Smooth muscle cell (in vitro differentiated cells): ENCODE measurements around the gene INCENP. TPM values are rescaled to one million over a fixed set of nuclear protein-coding genes. Genes with fewer than 3 reads are reported as not detected.

Source experiments
- DNase-seq: peaks from one replicate; lab custom pipeline; 2025; ENCODE audit not compliant: unreplicated experiment; lab: John Stamatoyannopoulos, UW
- H2AFZ ChIP-seq: fragments of 200-600 bp; sonication (generic); 2 replicates; pipeline ENCODE4 v1.6.0; 2016; ENCODE audit warnings: antibody characterized with exemption, low read depth, mild to moderate bottlenecking
- H3F3A ChIP-seq: fragments of 200-600 bp; sonication (generic); 2 replicates; pipeline ENCODE4 v1.6.0; 2017; ENCODE audit warnings: antibody characterized with exemption, low read depth
- H3K27ac ChIP-seq: fragments of 200-600 bp; sonication (generic); 2 replicates; pipeline ENCODE4 v1.5.1; 2016; ENCODE audit warnings: low read depth, mild to moderate bottlenecking
- H3K27me3 ChIP-seq: fragments of 200-600 bp; sonication (generic); 2 replicates; pipeline ENCODE4 v1.6.1; 2016; ENCODE audit warnings: low read depth, mild to moderate bottlenecking
- H3K36me3 ChIP-seq: fragments of 200-600 bp; sonication (generic); 2 replicates; pipeline ENCODE4 v1.5.1; 2016; ENCODE audit warnings: low read depth
- H3K4me1 ChIP-seq: fragments of 200-600 bp; sonication (generic); 2 replicates; pipeline ENCODE4 v1.5.1; 2016; ENCODE audit warnings: low read depth
- H3K4me2 ChIP-seq: fragments of 200-600 bp; sonication (generic); 2 replicates; pipeline ENCODE4 v1.6.0; 2016; ENCODE audit warnings: mild to moderate bottlenecking
- H3K4me3 ChIP-seq: fragments of 200-600 bp; sonication (generic); 2 replicates; pipeline ENCODE4 v1.5.1; 2016; ENCODE audit warnings: mild to moderate bottlenecking
- H3K79me2 ChIP-seq: fragments of 200-600 bp; sonication (generic); 2 replicates; pipeline ENCODE4 v1.6.0; 2016; ENCODE audit warnings: low read depth, mild to moderate bottlenecking
- H3K9ac ChIP-seq: fragments of 200-600 bp; sonication (generic); 2 replicates; pipeline ENCODE4 v1.6.0; 2016; ENCODE audit warnings: low read depth
- H3K9me3 ChIP-seq: fragments of 200-600 bp; sonication (generic); replicated peaks from 2 replicates; pipeline ENCODE4 v1.5.1; 2016; ENCODE audit warnings: low read depth
- H4K20me1 ChIP-seq: fragments of 200-600 bp; sonication (generic); 2 replicates; pipeline ENCODE4 v1.6.0; 2016; ENCODE audit warnings: low read depth
- WGBS: methylation state at CpG from one replicate; pipeline ENCODE4 v1.1.7; 2016; ENCODE audit warnings: low lambda C conversion rate; 5-methylcytosine and 5-hydroxymethylcytosine counted together
- polyA plus RNA-seq: library from polyadenylated mRNA; unstranded; fragments of >200 nt; fragmentation: Nextera tagmentation; extraction: Ambion mirVana; gene quantifications from 2 replicates; pipeline ENCODE4 v1.2.1, GENCODE V29; 2016
- total RNA-seq: library from RNA; depleted of rRNA; stranded (reverse); fragments of >200 nt; gene quantifications from 2 replicates; pipeline ENCODE4 v1.2.3, GENCODE V29; 2014
- TF ChIP-seq, protein P1 (sequence below): fragments of 200-600 bp; sonication (generic); IDR thresholded peaks from 2 replicates; pipeline ENCODE4 v1.5.1; 2017; ENCODE audit warnings: borderline replicate concordance, mild to moderate bottlenecking, antibody characterized with exemption; ENCODE audit not compliant: insufficient read depth, poor library complexity, severe bottlenecking

The INCENP gene
- total and polyA plus RNA-seq, 2 experiments from 2014 or later: 2.3 to 25.7 TPM

DNA sequence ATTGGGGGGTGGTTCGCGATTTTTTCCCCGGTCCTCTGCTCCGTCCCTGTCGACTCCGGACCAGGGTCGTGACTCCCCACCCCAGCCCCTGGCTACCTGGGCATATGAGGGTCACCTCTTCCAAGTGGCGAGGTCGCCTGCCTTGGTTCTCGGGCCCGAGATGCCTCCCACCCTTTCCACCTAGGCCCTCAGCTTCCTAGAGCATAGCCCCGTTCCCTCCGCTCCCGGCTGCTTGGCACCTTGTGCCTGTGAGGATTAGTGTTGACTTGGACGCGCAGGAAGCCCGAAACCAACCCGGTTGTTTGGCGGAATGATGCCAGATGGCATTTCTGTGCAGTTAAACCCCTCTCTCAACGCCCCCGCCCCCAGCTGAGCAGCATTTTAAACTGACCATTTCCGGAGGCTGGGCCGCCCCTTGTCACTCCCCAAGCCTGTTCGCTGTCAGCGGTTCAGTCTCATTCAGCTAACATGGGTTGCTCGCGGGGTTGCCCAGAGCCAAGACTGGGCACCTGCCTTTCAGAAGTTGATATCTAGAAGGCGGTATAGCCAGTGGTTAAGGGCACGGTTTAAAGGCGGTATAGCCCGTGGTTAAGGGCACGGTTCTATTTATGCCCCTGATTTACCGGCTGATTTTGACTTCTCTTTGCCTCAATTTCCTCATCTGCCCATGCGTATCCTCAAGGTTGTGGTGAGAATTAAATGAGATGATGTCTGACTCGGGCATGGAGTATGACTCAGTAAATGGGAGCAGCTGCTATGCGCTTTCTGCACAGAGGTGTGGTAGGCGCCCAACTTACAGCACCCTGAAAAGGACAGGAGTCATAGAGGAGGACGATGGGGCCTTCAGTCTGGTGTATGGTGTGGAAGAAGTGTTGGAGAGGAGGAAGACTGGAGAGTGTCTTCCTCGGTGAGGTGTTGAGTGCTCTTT lies 639 bp downstream of the INCENP start:
- H3K27me3 ChIP-seq: no peaks in the 10 kb centered on the region
- H3K27ac ChIP-seq: peak overlapping the region; percentile 39
- H2AFZ ChIP-seq: peak overlapping the region; percentile 93
- peak overlapping the region; percentile 73 for H3K9ac ChIP-seq
- H3F3A ChIP-seq: no peaks in the 10 kb centered on the region
- peaks cover 42% of the 10 kb centered on the region for H3K79me2 ChIP-seq
- H4K20me1 ChIP-seq: no peaks in the 10 kb centered on the region
- WGBS: 7% methylated on average over 39 of the region's 39 CpGs
- DNase-seq: no peak
- no peaks in the 10 kb centered on the region for H3K9me3 ChIP-seq
- peaks cover 9% of the 10 kb centered on the region for H3K4me1 ChIP-seq
- H3K4me2 ChIP-seq: peak overlapping the region; percentile 95
- peak overlapping the region; percentile 69 for H3K4me3 ChIP-seq
- no peaks in the 10 kb centered on the region for H3K36me3 ChIP-seq
- TF ChIP-seq, protein P1, sequence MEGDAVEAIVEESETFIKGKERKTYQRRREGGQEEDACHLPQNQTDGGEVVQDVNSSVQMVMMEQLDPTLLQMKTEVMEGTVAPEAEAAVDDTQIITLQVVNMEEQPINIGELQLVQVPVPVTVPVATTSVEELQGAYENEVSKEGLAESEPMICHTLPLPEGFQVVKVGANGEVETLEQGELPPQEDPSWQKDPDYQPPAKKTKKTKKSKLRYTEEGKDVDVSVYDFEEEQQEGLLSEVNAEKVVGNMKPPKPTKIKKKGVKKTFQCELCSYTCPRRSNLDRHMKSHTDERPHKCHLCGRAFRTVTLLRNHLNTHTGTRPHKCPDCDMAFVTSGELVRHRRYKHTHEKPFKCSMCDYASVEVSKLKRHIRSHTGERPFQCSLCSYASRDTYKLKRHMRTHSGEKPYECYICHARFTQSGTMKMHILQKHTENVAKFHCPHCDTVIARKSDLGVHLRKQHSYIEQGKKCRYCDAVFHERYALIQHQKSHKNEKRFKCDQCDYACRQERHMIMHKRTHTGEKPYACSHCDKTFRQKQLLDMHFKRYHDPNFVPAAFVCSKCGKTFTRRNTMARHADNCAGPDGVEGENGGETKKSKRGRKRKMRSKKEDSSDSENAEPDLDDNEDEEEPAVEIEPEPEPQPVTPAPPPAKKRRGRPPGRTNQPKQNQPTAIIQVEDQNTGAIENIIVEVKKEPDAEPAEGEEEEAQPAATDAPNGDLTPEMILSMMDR: no peak

DNA sequence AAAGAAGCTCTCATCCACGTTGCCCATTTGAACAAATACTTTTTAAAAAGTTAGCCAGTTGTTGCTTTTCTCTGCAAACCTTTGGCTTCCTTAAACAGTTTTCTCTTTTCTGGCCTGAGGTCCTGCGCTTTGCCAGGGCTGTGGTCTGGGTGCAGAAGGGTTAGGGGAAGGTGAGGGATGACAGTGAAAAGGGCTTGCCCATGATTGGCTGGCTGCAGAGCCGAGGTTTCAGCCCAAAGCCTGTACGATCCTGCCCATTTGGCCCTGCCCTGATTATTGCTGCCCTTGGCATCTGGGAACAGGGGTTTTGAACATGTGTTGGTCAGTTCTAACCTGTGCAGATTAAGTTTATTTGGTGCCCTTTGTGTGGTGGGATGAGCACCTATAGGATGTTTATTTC lies 1.5 kb downstream of the INCENP start:
- Histone ChIP-seq H3K27ac (no peak overlapping the region), H3K27me3 (no peaks in the 10 kb centered on the region), H3K9ac (no peak overlapping the region), H3K4me3 (peak overlapping the region; percentile 69), H2AFZ (no peak overlapping the region), H3K36me3 (no peaks in the 10 kb centered on the region), H3K4me2 (peak overlapping the region; percentile 95), H3K9me3 (no peaks in the 10 kb centered on the region), H3K79me2 (peaks cover 46% of the 10 kb centered on the region), H3F3A (no peaks in the 10 kb centered on the region), H3K4me1 (peaks cover 9% of the 10 kb centered on the region), H4K20me1 (no peaks in the 10 kb centered on the region)
- TF ChIP-seq, protein P1: no peak
- no peak for DNase-seq
- 72% methylated on average over 4 of the region's 4 CpGs for WGBS

DNA sequence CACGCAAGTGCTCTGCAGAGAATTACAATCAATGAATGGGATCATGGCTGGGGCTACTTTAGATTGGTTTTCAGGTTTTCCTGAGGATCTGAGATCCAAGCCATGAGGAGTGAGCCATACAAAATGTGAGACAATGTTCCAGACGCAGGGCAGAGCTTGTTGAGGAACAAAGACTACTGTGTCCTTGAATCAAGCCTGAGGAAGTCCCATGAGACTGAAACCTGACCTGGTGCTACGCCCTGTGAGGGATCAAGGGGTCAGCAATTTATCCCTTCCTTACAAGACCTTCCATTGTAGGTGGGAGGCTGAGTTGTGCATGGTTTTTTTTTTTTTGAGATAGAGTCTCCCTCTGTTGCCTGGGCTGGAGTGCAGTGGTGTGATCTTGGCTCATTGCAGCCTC lies 2.1 kb downstream of the INCENP start:
- H4K20me1 ChIP-seq: no peaks in the 10 kb centered on the region
- H3K4me3 ChIP-seq: no peak overlapping the region
- no peaks in the 10 kb centered on the region for H3K27me3 ChIP-seq
- no peaks in the 10 kb centered on the region for H3K9me3 ChIP-seq
- DNase-seq: no peak
- 73% methylated on average over 3 of the region's 3 CpGs for WGBS
- TF ChIP-seq, protein P1: no peak
- no peak overlapping the region for H3K4me2 ChIP-seq
- no peak overlapping the region for H3K9ac ChIP-seq
- no peaks in the 10 kb centered on the region for H3K36me3 ChIP-seq
- H3K4me1 ChIP-seq: peaks cover 9% of the 10 kb centered on the region
- no peak overlapping the region for H2AFZ ChIP-seq
- H3K79me2 ChIP-seq: peaks cover 52% of the 10 kb centered on the region
- H3K27ac ChIP-seq: no peak overlapping the region
- H3F3A ChIP-seq: no peaks in the 10 kb centered on the region
